ENCODE measurements around the gene MRAS.

Gene MRAS

DNA sequence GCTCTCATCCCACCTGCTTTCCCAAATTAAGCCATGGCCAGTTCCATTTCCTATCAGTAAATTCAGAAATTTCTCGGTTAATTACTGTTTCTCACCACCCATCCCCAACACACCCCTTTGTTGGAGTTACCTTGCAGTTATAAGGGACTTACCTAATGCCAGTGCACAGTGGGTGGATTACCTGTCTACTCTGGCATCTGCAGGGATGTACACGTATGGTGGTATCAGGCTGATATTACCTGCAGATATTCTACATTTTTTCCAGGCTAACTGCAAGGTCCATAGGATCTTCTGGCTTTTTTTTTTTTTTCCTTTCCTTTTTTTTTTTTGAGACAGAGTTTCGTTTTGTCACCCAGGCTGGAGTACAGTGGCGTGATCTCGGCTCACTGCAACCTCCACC is 7.9 kb upstream of the MRAS start:
- no peak for DNase-seq (ENCODE audit: low read depth)

DNA sequence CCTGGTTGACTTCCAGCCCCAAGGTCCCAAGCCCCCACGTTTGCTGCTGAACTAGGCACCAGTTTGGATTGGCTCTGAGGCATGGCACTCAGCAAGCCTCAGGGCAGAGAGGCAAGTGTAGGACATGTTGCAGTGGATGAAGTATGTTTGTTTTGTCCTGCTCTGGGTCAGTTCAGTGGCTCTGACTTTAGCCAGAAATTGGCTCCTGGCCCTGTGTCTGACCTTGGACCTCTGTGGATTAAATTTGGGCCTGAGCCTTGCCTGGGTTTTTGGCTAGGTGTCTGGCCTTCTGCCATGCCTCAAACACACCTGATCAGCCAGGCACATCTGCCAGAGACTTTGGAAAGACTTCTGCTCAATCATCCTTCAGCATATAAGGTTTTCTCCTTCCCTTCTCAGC is 3.6 kb upstream of the MRAS start:
- no peak for DNase-seq (ENCODE audit: low read depth)

DNA sequence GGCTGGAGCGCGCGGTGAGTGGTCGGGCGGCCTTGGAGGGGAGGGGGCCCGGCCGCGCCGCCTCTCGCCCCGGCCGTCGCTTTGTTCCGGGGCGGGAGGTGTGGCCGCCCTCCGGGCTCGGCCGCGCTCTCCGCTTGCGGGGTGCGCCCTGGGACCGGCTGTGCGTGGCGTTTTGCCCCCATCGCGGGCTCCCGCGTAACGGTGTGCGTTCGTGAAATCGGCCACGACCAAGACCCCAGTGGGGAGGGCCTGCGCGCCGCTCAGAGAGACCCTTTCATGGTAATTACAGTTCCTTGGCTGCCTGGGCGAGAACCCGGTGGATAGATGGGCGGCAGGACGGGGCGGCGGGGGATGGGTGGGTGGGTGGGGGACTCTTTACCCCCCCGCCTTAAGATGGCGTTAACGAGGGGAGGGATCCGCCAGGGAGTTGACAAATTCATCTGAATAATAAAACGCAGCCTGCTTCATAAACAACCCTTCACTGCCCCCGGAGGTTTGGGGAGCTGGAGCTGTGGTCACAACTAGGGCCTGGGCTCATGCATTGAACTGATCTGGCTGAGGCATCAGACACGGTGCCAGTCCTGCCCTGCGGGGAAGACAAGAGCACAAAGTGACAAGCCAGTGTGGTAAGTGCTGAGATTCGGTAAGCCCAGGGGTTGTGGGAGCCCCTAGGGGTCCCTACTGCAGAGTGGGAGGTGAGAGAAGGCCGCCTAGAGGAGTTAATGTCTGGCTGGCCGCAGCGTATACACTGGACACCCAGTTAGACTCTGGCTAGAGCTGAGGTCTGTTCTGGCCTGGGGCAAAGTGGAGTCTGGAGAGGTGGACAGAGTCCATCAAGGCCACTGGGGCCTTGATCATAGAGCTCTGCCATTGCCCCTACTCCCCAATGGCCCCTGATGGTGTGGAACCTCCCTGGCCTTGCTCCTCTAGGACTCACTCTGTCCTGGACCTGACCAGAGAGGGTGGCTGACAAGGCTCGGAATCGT is 668 bp downstream of the MRAS start:
- no peak for DNase-seq (ENCODE audit: low read depth)

DNA sequence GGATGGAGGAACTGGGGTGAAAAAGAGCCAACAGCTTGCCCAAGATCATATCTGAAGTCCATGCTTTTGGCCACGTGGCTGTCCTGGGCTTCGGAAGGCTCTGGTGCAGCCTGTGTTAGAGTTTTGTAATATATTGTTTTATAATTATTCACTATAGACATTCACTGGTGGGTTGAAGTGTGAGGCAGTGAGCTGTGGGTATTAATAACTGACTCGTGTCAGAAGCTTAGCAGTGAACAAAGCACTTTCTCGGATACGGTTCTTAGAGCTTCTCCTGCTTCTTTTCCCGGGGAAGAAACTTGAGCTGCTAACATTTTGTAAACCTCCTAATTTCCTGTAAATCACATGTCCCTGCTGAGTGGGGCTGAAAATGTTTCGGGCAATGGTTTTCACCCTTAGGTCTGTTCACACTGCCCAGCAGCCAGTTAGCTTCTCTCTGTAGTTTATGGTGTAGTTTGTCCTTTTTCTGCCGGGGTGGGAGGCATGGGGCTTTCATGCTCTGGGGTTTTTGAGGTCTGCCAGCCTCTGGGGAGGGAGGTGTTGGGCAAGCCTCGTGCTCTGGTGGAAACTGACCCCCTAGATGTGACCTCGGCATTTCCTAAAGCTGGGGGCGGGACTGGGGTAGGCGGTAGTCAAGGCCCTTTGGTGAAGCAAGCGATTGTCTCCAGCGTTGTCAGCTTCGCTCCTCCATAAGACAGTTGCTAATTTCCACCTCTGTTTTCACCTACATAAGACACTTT is 1.7 kb downstream of the MRAS start:
- DNase-seq (ENCODE audit: low read depth), result peak; percentile 58

DNA sequence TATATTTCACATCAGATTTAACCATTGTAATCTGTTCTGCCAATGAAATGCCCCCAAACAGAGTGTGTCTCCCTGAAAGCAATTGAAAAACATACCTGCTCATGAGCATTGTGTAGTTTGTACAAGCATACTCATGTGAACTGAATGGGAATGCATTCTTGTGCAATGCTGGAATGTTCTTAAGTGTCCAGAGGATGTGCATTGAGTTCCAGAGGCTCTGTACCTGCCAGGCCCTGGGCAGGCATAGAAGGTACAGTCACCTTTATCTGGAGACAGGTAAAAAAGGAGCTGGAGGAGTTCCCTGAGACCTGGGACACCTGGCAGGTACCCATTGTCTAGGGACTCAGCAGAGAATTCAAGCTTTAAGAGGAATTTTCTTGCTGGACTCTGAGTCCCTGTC is 2.8 kb downstream of the MRAS start:
- no peak for DNase-seq (ENCODE audit: low read depth)

DNA sequence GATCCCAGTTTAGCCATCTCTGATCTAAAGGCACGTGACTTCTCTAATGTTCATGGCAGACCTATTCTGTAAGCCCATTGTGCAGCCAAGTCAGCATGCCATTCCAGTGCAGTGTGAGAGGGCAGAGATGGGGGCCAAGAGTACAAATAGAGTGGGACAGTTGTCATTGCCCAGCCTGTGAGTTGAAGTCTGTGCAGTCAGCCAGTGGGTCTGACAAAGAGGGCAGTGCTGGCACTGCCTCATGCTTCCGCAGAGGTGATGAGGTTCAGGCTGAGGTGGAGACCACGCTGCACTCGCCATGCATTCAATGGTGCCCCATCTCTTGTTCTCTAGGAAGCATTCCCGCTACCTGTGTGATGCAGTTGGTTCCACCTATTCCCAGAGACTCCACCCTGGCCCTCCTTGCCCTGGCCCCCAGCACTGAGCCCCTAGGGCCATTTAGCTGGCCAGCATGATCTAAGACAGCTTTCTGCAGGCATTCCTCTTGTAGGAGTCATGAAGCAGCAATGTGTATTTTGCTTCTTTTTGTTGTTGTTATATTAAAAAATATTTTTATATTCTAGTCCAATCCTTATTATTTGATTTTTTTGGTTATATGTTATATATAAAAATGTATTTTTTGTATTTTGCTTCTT is 3.7 kb downstream of the MRAS start:
- no peak for DNase-seq (ENCODE audit: low read depth)

DNA sequence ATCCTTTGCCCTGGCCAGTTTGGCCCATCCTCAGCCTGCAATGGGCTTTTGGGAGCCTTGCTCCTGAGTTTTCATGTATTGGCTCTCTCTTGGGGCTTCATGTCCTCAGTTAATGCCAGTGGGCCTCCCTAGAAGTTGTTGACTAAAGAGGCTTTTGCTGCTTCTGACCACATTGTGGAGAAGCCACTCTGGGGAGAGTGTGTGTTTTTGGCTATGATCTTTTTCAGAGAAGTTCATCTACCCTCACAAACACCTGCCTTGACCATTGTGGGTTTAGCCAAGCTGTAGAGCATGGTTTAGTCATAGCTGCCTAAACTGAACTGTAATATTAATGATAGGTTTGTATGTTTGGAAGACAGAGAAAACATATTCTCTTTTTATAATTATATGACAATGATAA is 6.0 kb downstream of the MRAS start:
- DNase-seq (ENCODE audit: low read depth), result no peak

DNA sequence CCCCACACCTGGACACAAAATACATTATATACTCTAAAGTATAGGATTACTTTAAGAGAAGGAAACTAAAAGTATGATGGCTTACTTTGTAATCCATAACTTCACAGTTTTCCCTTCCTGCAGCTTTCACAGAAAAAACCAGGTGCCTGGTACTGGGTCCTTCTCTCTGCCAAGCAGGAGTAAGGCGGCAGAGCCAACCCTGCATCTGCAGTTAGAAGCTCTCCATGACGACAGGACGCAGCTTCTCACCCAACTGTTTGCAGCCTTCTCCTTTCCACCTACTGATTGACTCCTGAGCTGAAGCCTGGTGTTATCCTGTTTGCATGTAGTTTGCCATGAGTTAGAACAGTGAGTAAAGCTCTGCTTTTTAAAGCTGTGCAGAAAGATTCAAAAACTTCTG is 6.7 kb downstream of the MRAS start:
- no peak for DNase-seq (ENCODE audit: low read depth)

DNA sequence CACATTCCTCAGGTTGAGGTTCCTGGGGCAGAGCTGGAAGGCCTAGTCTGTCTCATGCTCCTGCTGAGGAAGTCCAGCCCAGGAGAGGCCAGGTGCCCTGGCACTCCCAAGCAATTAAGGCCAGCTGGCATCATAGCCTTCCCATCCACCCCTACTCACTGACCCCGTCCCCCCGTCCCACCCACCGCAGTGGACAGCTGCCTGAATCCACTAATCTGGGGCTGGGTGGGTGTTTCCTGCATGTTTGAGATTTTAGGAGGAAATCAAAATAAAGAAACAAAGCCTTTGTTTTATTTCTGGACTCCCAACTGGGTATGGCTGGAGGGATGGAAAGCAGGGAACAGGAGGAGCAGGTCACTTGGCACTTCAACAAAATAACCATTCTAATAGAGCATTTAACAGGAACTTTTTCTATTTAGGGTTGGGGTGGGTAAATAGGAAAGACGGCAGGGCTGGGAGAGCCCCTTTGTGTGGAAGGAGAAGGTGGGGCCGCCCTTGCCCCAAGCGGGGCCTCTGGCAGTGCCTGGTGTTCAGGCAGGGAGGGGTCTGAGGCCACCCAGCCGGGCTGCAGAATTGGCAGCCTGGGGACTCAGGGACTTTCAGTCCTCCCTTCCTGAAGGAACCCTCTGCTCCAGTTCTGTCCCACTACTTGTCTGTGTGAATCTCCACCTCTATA is 8.5 kb downstream of the MRAS start:
- no peak for DNase-seq (ENCODE audit: low read depth)

DNA sequence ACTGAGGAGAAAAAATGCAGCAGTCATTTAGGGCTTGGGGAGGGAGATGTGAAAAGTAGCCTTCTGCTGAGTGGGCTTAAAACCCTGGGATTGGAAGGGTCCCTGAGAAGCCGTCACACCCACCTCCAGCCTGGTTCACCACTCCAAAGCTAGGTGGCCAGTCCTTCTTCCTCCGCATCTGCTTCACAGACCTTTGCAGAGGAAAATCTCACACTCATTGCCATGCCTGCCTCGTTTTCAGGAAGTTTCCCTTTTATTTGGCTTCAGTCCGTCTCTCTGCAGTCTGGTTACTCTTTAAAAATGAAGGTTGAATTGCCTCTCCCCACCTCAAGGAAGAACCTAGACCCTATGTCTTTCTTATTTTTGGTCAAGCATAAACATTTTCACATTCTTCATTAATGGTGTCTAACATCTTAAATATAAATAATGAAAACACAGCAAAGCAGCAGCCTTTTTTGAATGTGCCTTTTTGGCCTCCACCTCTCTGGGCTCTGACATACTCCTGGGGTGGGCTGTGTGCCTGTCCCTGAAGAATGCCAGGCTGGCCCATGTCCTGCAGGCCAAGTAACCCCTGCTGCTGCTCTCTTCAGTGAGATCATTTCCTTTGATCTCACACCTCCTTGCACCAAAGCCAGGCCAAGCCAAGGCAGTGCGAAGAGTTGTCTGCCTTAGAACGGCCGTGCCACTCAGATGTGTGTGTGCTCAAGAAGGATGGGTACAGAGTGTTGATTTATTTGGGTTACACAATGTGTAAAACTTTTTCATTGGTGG is 11.0 kb downstream of the MRAS start:
- no peak for DNase-seq (ENCODE audit: low read depth)

DNA sequence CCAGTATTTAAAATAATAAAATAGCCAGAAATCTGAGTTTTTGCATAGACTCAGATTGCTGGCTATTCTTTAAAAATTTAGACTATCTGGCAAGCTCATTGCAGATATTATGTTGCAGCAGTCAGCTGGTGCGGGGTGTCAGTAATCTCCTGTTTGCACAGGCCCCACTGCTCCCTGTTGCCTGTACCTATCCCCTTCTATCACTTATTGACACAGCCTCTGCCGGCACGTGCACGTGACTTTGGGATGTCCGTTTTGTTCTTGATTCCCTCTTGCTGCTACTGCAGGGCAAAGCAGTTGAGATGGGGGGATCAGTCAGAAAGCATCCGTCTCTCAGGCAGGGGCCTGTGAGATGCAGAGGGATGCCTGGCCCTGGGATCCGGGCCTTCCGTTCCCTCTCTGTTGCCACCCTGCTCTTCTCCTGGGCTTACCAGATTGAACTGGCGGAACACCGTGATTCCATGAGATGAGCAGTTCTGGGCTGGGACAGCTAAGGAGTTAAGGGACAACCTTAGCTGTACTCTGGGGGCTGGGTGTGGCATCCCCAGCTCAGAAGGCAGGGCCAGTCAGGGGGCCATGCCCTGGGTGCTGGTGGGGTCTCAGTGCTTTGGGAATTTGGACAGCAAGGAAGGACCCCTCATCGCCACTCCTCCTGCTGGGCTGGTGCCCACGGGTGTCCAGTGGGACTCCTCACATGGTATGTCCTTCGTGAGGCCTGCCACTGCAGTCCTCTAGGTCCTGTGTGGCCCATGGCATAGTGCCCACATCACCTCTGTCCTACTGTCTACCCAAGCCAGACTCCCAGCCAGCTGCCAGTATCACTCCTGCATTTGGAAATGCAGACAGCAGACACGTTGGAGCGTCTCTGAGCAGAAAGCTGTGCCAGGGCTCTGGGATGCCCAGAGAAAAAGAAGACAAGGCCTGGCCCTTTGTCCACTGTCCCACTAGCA is 11.8 kb downstream of the MRAS start:
- no peak for DNase-seq (ENCODE audit: low read depth)

DNA sequence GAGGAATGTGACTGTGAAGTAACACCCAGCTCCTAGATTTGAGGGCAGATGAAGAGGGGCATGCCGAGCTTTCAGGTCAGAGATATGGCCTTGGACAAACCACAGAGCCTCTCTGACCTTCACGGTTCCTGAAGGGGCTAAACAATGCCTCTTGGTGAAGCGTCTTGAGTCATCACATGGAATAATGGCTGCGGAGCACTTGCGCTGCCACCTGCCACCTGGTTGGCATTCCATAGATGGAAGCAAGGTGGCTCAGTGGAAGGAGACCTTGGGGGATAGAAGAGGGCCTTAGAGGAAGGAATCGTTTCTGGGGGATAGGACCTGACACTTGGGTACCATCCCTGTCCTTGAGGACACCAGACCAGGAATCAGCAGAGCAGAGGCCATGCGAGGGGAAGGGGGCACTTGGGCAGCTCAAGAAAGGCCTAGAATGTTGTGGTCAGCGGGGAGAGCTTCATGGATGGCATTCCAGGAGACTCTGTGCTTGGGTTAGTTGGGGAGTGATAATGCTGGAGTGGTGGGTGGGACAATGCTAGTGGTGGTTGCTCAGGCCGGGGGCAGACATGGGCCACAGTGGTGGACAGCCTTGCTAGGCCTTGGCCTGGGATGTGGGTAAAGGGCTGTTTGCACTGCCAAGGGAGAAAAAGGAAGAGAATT is 12.6 kb downstream of the MRAS start:
- no peak for DNase-seq (ENCODE audit: low read depth)

DNA sequence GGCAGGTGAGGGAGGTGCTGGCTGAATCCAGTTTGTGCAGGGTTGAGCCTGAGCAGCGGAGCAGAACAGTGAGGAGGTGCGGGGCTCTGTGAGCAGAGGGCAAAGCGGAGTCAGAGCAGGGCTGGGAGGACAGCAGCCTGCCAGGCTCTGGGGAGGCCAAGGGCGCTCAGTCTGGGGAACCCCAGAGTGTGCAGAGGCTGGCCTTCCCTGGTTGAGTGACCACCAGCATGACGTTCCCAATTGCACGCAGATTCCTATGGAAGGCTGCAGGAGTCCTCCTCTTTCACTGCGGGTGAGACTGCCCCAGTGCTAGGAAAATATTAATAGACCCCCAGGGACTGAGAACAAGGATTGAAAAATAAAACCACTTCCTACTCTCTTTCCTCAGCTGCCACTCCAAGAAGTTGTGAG is 13.2 kb downstream of the MRAS start:
- DNase-seq (ENCODE audit: low read depth), result no peak

DNA sequence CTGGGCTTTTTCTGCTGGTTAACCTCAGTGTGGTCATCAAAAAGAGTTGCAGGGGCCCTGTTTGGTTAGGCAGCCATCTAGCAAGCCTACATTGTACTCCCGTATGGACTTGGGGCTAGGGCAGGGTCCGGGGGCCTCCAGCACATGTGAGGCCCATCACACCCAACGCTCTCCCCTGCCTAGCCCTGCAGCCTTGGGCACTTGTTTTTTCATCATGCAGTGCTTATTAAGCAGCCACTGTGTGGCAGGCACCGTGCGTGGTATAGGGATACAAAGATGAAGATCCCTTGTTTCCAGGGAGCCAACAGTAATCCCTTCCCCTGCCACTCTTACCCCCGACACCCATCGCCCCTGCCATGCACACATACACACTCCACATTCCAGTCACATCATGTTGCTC is 14.2 kb downstream of the MRAS start:
- DNase-seq (ENCODE audit: low read depth), result no peak

DNA sequence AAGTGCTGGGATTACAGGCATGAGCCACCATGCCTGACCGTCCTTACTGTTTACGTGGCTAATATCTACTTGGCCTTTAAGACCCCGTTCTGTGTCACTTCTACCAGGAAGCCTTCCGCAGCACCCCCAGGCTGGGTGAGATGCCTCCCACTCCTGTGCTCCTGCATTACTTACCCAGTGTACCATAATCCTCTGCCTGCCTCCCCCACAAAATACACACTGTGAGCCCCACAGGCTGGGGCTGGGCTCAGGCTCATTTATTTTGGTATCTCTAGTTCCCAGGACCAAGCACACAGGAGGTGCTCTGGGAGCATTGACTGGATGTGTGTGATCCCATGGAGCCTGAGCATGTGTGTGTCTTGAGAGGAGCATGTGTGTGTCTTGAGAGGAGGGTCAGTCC is 14.9 kb downstream of the MRAS start:
- DNase-seq (ENCODE audit: low read depth), result no peak

DNA sequence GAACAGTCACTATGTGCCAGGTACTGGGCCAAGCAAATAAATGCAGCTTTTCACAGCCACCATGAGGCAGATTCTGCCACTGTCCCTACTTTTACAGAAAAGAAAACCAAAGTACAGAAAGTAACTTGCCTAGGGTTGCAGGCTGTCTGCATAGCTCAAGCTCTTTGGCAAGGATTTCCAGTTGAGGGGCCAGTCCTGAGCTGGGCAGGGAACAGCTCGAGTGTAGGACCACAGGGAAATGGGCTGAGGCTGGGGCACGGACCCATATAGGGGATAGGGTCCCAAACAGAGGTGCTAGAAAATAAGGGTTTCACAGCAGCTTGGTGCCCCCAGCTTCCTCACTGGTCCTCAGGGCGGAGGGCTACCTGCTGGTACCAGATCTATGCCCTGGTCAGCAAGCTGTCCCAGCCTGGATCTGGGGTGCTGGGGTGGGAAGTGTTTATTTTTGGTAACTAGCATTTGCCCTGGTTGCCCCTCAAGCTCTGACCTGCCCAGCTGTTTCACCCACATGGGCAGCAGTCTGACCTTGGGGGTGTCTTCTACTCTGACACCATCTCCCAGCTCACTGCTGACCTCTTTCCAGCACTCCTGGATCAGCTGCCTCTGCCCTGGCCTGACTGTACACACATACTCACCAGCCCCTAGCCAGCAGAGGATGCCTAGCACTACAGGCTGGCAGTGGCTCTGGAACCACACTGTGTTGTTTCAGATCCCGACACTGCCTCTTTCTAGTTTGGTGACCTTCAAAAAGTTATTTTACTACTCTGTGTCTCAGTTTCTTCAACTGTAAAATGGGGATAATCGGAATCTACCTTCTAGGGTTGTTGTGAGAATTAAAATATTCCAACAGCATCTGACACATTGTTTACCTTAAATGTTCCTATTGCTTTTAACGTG is 16.2 kb downstream of the MRAS start:
- DNase-seq (ENCODE audit: low read depth), result no peak

DNA sequence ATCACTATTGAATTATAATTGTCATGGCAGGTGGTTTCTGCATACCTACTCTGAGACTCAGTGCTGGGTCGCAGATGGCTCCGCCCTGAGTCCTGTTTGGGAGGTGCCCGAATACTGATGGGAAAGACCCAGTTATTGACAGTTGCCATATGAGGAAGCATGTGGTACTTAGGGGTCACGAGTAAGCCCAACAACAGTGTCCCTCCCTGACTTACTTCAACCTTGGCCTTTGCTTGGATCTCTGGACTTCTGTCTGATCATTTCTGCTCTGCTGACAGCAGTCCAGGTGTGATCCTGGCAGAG is 16.8 kb downstream of the MRAS start:
- DNase-seq (ENCODE audit: low read depth), result no peak

DNA sequence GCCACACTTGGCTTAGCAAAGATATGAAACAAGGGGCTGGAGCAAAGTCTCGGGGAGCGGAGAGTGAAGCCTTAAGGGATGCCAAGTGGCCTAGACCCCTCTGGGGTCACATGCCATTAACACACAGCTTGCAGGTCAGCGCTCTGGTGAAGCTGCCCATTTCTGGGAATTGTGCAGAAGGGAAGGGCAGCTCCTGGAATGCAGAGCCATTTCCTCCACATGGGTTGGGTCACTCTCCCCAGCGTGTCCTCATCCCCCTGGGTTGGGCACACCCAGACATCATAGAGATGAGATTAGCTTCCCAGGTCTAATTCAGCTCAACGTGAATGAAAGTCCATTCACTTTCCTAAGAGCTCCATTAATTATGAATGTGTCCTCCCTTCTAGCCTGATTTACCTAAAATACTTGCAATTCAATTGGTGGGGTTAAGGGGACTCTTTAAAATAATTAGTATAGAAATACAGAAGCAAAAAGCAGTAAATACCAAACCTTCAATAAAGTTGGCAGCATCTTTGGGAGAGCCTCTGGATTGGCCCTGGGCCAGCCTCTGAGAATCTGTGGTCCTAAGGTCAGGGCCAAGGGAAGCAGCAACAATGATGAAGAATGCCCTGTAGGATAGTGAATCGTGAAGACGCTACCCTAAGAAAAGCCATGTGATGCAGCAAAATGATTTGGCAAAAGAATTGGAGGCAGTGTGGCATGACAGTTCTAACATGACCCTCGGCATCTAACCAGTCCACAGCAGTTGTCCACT is 17.8 kb downstream of the MRAS start:
- no peak for DNase-seq (ENCODE audit: low read depth)

All from fibroblast of gingiva (primary cell).